Measurements from ENCODE around the gene RIPPLY2. TPM values are rescaled to one million over a fixed set of nuclear protein-coding genes. Genes with fewer than 3 reads are reported as not detected.

The RIPPLY2 gene
- total RNA-seq, 1 experiment from 2014 or later: not detected

DNA sequence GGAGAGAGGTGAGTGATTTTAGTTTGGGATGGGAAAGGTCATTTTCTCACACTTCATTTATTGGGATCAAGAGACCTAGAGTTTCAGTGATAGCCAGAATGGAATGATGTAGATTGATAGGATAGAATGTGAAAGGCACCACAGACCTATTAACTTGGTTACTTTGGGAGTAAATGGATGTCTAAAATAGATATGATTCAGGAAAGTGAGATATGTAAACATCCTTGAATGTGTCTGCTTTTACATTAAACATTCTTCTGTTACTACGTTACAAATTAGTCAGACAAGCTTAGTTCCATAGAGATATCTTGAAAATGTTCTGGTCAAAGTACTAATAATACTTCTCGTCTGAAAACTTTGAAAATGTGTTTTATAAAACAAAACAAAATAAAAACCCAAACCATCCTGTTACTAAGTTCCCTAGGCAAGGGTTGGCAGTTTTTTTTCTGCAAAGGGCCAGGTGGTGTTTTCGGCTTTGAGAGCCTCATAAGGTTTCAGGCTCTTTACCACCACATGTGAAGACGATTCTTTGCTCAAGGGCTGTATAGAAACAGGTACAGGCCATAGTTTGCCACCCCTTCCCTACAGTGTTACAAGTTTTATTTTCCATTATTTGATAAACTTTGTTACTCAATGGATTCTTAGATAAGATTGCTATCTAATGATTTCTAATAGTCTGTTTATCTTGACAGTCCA is 9.8 kb downstream of the RIPPLY2 start:
- BruUV-seq (replicated peaks): no TSS peak
- intact Hi-C loops (cut with micrococcal nuclease): no loop called here
- ChIA-PET POLR2A (no interaction called here), CTCF (no interaction called here)
- no peak for DNase-seq (ENCODE audit: unreplicated experiment)
- Mint-ChIP-seq H3K36me3 (ENCODE audit: insufficient read depth, unreplicated experiment) (peaks cover 13% of the 10 kb centered on the region), H3K27ac (ENCODE audit: low read depth, unreplicated experiment) (no peak overlapping the region), H3K4me1 (ENCODE audit: insufficient read depth, unreplicated experiment) (peaks cover 22% of the 10 kb centered on the region), H3K9me3 (ENCODE audit: unreplicated experiment) (no peaks in the 10 kb centered on the region), H3K27me3 (ENCODE audit: insufficient read depth, unreplicated experiment) (no peaks in the 10 kb centered on the region), H3K4me3 (ENCODE audit: unreplicated experiment) (no peak overlapping the region)
- TF ChIP-seq, protein P1, sequence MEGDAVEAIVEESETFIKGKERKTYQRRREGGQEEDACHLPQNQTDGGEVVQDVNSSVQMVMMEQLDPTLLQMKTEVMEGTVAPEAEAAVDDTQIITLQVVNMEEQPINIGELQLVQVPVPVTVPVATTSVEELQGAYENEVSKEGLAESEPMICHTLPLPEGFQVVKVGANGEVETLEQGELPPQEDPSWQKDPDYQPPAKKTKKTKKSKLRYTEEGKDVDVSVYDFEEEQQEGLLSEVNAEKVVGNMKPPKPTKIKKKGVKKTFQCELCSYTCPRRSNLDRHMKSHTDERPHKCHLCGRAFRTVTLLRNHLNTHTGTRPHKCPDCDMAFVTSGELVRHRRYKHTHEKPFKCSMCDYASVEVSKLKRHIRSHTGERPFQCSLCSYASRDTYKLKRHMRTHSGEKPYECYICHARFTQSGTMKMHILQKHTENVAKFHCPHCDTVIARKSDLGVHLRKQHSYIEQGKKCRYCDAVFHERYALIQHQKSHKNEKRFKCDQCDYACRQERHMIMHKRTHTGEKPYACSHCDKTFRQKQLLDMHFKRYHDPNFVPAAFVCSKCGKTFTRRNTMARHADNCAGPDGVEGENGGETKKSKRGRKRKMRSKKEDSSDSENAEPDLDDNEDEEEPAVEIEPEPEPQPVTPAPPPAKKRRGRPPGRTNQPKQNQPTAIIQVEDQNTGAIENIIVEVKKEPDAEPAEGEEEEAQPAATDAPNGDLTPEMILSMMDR (IDR thresholded peaks at IDR 0.05; ENCODE audit: unreplicated experiment): no peak

DNA sequence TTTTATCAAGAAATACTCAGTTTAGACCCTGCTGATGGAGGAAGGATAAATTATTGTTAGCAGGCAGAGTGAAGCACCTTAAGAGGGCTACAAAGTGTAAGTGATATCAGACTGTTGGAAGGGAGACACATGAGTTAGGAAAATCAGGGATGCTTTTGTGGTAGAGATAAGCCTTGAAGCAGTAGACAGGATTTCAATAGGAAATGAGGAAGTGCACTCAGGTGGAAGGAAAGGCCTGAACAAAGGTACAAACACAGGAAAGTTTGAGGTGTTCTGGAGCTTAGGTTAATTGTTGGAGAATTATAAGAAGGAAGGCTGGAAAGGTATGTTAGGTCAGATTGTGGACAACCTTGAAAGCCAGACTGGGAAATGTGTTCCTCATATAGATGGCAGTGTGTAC is 13.9 kb downstream of the RIPPLY2 start:
- CTCF ChIA-PET: interaction anchor here (0.7 to 1.3 kb wide), 2 partner anchors 12 to 197 kb away, joined by 3 read pairs; no protein-coding TSS in a partner anchor

DNA sequence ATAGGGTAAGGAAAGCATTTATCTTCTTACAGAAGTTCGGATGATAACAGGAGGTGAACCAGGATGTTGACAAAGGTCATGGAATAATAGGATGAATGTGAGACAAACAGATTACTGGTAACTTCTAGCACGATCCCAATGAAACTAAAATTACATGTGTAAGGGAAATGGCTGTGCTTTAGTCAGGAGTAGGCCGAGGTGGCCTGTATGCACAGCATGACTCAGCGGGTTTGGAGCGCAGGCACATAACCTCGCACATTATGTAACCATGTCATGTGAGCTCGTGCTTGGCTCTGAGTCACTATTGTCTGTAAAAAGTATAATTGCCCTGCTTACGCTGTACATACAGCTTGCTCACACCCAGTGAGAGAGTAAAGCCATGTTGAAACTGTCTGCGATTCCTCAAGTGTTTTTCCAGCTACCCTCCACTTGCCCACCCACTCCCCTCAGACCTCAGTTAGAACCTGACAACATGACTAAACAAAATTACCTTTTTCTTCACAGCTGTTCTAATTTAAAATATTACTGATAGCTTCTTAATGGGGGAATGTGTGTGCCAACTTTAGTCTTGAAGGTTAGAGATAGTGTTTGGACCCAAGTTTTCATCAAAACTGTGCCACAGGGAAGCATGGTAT is 14.5 kb downstream of the RIPPLY2 start:
- intact Hi-C loops (cut with micrococcal nuclease): no loop called here
- H3K4me3 Mint-ChIP-seq (ENCODE audit: unreplicated experiment): no peak overlapping the region
- BruUV-seq (replicated peaks): no TSS peak
- no peaks in the 10 kb centered on the region for H3K27me3 Mint-ChIP-seq (ENCODE audit: insufficient read depth, unreplicated experiment)
- ChIA-PET POLR2A (interaction anchor here (0.7 to 2.7 kb wide), 7 partner anchors 8 to 360 kb away, joined by 3 to 15 read pairs (median 3); partner anchors contain the start of genes CEP162 and CYB5R4), CTCF (interaction anchor here (0.6 to 1.3 kb wide), 2 partner anchors 12 to 303 kb away, joined by 3 read pairs; no protein-coding TSS in a partner anchor)
- peak; percentile 96 for DNase-seq (ENCODE audit: unreplicated experiment)
- TF ChIP-seq, protein P1 (IDR thresholded peaks at IDR 0.05; ENCODE audit: unreplicated experiment): no peak
- H3K27ac Mint-ChIP-seq (ENCODE audit: low read depth, unreplicated experiment): peak overlapping the region; percentile 94
- H3K9me3 Mint-ChIP-seq (ENCODE audit: unreplicated experiment): no peaks in the 10 kb centered on the region
- peaks cover 11% of the 10 kb centered on the region for H3K36me3 Mint-ChIP-seq (ENCODE audit: insufficient read depth, unreplicated experiment)
- peaks cover 17% of the 10 kb centered on the region for H3K4me1 Mint-ChIP-seq (ENCODE audit: insufficient read depth, unreplicated experiment)

More for the DNA sequence above, 13.9 kb downstream of the RIPPLY2 start:
- intact Hi-C loops (cut with micrococcal nuclease): no loop called here
- POLR2A ChIA-PET: interaction anchor here (0.7 to 1.6 kb wide), 4 partner anchors 9 to 161 kb away, joined by 3 to 6 read pairs (median 3); no protein-coding TSS in a partner anchor
- no peak overlapping the region for H3K4me3 Mint-ChIP-seq (ENCODE audit: unreplicated experiment)
- peak overlapping the region; percentile 94 for H3K27ac Mint-ChIP-seq (ENCODE audit: low read depth, unreplicated experiment)
- peaks cover 17% of the 10 kb centered on the region for H3K4me1 Mint-ChIP-seq (ENCODE audit: insufficient read depth, unreplicated experiment)
- TF ChIP-seq, protein P1 (IDR thresholded peaks at IDR 0.05; ENCODE audit: unreplicated experiment): no peak
- no peaks in the 10 kb centered on the region for H3K27me3 Mint-ChIP-seq (ENCODE audit: insufficient read depth, unreplicated experiment)
- DNase-seq (ENCODE audit: unreplicated experiment): no peak
- H3K36me3 Mint-ChIP-seq (ENCODE audit: insufficient read depth, unreplicated experiment): peaks cover 11% of the 10 kb centered on the region
- H3K9me3 Mint-ChIP-seq (ENCODE audit: unreplicated experiment): no peaks in the 10 kb centered on the region
- no TSS peak for BruUV-seq (replicated peaks)

DNA sequence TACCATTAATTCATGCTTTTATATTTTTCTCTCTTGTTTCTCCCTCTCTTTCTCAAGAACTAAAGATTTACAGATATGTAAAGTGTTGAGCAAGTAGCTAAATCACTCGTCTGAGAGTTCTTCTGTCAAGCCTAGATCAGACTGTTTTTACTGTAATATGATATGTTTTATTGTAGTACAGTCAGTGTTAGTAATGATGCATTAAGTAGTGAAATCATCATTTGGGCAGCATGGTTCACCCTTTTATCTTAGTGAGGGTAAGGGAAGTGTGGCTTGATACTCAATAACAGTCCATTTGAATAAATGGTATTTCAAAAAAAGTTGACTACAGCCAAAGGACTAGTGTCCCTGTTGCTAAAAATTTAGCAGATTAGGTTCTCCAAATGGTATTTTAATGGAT is 15.5 kb downstream of the RIPPLY2 start:
- CTCF ChIA-PET: no interaction called here
- BruUV-seq (replicated peaks): no TSS peak
- POLR2A ChIA-PET: interaction anchor here (1.2 to 2.7 kb wide), 3 partner anchors 9 to 358 kb away, joined by 3 to 15 read pairs (median 6); partner anchors contain the start of gene CYB5R4
- no peak overlapping the region for H3K4me3 Mint-ChIP-seq (ENCODE audit: unreplicated experiment)
- intact Hi-C loops (cut with micrococcal nuclease): no loop called here
- H3K36me3 Mint-ChIP-seq (ENCODE audit: insufficient read depth, unreplicated experiment): peaks cover 11% of the 10 kb centered on the region
- peak; percentile 62 for DNase-seq (ENCODE audit: unreplicated experiment)
- H3K27ac Mint-ChIP-seq (ENCODE audit: low read depth, unreplicated experiment): peak overlapping the region; percentile 94
- TF ChIP-seq, protein P1 (IDR thresholded peaks at IDR 0.05; ENCODE audit: unreplicated experiment): no peak
- H3K9me3 Mint-ChIP-seq (ENCODE audit: unreplicated experiment): no peaks in the 10 kb centered on the region
- no peaks in the 10 kb centered on the region for H3K27me3 Mint-ChIP-seq (ENCODE audit: insufficient read depth, unreplicated experiment)
- H3K4me1 Mint-ChIP-seq (ENCODE audit: insufficient read depth, unreplicated experiment): peaks cover 17% of the 10 kb centered on the region

Data from MCF 10A (cell line).